ENCODE measurements around the gene ITGA7. TPM values are rescaled to one million over a fixed set of nuclear protein-coding genes. Genes with fewer than 3 reads are reported as not detected.
A peak's percentile ranks its signal among the peaks of the same experiment; 100 is the strongest.

The ITGA7 gene
- total RNA-seq, 6 donors from 2014 or later = 4.6 to 30.4 (median 9.0) TPM

DNA sequence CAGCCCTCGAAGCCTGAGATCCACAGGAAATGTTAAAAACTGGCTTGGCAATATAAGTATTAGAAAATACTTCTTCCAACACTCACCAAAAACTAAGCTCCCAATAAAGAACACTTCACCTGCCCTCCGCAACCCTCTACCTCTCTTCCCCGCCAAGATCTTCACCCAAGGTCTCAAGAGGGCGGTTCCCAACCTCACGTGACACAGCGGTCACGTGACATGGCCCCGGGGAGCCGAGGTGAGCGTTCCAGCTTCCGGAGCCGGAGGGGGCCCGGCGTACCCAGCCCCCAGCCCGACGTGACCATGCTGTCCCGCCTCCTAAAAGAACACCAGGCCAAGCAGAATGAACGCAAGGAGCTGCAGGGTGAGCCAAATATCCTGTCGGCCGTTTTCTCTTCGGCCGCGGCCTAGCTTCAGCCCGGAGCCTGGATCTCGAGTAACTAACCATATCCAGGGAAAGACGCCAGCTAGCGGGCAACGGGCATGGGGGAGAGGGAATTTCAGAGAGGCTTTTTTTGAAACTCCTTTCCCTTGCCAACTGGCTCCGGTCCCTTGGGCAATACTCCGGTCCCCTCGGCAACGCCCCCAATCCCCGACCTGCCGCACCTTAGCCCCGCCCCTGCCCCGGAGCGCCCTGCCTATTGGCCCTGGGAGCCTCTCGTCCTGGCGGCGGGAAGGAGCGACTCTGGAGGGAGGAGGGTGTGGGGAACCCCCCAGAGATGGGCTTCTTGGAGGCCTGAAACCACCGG is 8.3 kb upstream of the ITGA7 start, which contains the start of gene BLOC1S1:
Gene BLOC1S1 (plus strand): TSS at position 214 of the 749 bp plus-strand sequence. CDS start 6 bp downstream, at position 220.
- peaks cover 27 to 58% (median 39%) of the 10 kb centered on the region in 4 donors for H3K4me1 ChIP-seq
- 0 to 2% methylated on average over 27 to 39 of the region's 42 CpGs for WGBS, 2 donors
- ATAC-seq (ENCODE audit: low FRiP score in 2 of 2) (peak; percentile 87 to 92), DNase-seq (peak; percentile 94 to 97)
- H3K27ac ChIP-seq = peak within 1 kb of the TSS; percentile 93 to 97 (median 94)
- H3K27me3 ChIP-seq = no peaks in the 10 kb centered on the region
- TF ChIP-seq POLR2A (IDR thresholded peaks at IDR 0.05) (peak in 3 of 4 donors; percentile 15 to 72 (median 46)), EP300 (IDR thresholded peaks at IDR 0.05) (peak in 2 of 4 donors; percentile 51 to 89), POLR2AphosphoS5 (IDR thresholded peaks at IDR 0.05) (peak; percentile 89 to 90)
- TF ChIP-seq, protein P1, sequence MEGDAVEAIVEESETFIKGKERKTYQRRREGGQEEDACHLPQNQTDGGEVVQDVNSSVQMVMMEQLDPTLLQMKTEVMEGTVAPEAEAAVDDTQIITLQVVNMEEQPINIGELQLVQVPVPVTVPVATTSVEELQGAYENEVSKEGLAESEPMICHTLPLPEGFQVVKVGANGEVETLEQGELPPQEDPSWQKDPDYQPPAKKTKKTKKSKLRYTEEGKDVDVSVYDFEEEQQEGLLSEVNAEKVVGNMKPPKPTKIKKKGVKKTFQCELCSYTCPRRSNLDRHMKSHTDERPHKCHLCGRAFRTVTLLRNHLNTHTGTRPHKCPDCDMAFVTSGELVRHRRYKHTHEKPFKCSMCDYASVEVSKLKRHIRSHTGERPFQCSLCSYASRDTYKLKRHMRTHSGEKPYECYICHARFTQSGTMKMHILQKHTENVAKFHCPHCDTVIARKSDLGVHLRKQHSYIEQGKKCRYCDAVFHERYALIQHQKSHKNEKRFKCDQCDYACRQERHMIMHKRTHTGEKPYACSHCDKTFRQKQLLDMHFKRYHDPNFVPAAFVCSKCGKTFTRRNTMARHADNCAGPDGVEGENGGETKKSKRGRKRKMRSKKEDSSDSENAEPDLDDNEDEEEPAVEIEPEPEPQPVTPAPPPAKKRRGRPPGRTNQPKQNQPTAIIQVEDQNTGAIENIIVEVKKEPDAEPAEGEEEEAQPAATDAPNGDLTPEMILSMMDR (IDR thresholded peaks at IDR 0.05) = peak in 2 of 6 experiments; percentile 11 to 19
- no peaks in the 10 kb centered on the region for H3K9me3 ChIP-seq
- H3K4me3 ChIP-seq = peak within 1 kb of the TSS; percentile 78 to 97 (median 88)
- peaks cover 0 to 6% (median 2%) of the 10 kb centered on the region in 4 donors for H3K36me3 ChIP-seq

DNA sequence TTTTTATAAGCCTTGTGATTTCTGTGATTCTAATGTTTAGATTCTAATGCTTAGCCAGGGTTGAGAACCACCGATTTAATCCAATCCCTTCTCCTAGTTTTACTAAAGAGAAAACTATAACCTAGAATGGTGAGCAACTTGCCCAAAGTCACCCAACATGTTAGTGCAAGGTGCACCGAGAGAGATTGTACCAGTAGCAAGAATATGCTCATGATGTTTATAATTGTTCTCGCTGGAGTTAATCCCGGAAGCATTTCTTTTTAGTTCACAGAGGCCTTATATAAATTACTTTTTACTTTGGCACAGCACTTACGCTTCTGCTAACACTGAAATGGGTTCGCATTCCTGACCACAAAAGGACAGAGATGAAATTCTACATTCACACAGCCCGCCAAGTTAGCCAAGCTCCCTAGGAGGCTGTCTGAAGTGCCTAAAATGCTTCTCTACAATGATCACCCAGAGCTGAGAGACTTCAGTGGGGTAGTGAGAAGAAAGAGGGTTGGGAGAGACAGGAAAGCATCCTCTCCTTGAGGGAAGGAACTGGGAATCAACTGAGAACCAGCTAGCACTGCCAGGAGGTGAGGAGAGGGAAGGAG is 7.6 kb upstream of the ITGA7 start:
- H3K27me3 ChIP-seq = no peaks in the 10 kb centered on the region
- H3K27ac ChIP-seq = peak overlapping the region; percentile 93 to 97 (median 94)
- peaks cover 25 to 51% (median 36%) of the 10 kb centered on the region in 4 donors for H3K4me1 ChIP-seq
- no peak for ATAC-seq (ENCODE audit: low FRiP score in 2 of 2)
- peak overlapping the region; percentile 78 to 97 (median 88) for H3K4me3 ChIP-seq
- H3K36me3 ChIP-seq = peaks cover 0 to 6% (median 2%) of the 10 kb centered on the region in 4 donors
- 57 to 63% methylated on average over 7 of the region's 7 CpGs for WGBS, 2 donors
- H3K9me3 ChIP-seq = no peaks in the 10 kb centered on the region
- DNase-seq = no peak
- TF ChIP-seq, protein P1 (IDR thresholded peaks at IDR 0.05) = no peak

DNA sequence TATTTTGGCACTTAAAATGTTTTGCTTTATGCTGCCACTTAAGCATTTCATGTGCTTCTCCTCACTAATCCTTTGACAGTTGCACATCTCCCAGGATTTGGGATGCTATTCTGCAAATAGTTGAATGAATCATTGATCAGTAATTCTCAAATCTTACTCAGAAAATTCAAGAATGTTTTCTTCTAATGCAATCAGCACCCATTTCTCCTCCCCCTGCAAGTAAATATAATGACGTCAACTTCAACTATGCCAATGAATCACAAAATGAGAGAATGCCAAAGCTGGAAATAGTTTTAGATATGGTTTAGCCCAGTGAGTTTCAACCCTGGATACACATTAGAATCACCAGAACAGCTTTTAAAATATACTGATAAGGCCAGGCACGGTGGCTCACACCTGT is 6.0 kb upstream of the ITGA7 start:
- Histone ChIP-seq H3K36me3 (no peaks in the 10 kb centered on the region), H3K27me3 (no peaks in the 10 kb centered on the region), H3K4me3 (no peak overlapping the region), H3K4me1 (peaks cover 31 to 43% (median 34%) of the 10 kb centered on the region in 4 donors), H3K27ac (no peak overlapping the region), H3K9me3 (no peaks in the 10 kb centered on the region)
- ATAC-seq (ENCODE audit: low FRiP score in 2 of 2) (no peak), DNase-seq (no peak)
- 86 to 87% methylated on average over 2 of the region's 2 CpGs for WGBS, 2 donors
- TF ChIP-seq, protein P1 (IDR thresholded peaks at IDR 0.05) = no peak
- no peak for TF ChIP-seq POLR2A (IDR thresholded peaks at IDR 0.05)

DNA sequence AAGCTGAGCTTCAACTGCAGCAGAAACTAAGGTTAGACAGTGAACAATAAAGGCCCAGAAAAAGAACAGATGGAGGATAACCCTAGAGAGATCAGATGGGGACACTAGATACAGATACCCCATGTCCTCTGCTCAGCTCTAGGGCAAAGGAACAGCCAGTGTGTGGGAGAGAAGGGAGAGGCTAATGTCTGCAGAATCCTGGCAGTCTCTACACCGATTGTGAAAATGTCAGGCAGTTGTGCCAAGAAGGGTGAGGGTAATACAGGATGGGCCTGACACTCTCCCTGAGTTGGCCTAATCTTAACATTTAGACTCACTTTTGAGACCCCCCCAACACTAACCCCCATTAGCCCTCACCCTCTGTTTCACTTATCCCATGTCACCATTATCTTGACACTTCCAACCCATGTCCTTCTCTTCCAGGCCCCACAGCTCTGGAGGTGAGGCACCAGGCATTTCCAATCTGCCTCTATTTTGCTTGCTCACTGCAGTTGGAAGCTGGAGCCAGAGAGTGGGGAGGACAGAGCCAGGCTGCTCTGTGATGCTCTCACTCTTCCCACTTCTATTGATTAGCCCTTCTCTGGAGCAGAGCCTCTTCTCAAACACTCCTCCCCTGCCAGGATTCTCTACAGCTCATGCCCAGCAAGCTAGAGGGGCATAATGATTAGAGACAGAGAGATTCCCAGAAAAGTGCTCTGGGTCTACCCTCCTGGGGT is 5.2 kb upstream of the ITGA7 start:
- no peak for ATAC-seq (ENCODE audit: low FRiP score in 2 of 2)
- H3K36me3 ChIP-seq = no peaks in the 10 kb centered on the region
- H3K4me1 ChIP-seq = peaks cover 33 to 43% (median 35%) of the 10 kb centered on the region in 4 donors
- no peak for DNase-seq
- no peak overlapping the region for H3K4me3 ChIP-seq
- no peaks in the 10 kb centered on the region for H3K9me3 ChIP-seq
- peak overlapping the region in 1 of 4 donors; percentile 21 for H3K27ac ChIP-seq
- no peaks in the 10 kb centered on the region for H3K27me3 ChIP-seq
- TF ChIP-seq, protein P1 (IDR thresholded peaks at IDR 0.05) = no peak
- TF ChIP-seq EP300 (IDR thresholded peaks at IDR 0.05) (no peak), POLR2A (IDR thresholded peaks at IDR 0.05) (no peak), POLR2AphosphoS5 (IDR thresholded peaks at IDR 0.05) (no peak)
- WGBS, 2 donors = 27 to 56% methylated on average over 1 of the region's 1 CpG

All from upper lobe of left lung (tissue), 6 donors.